Neural cell (in vitro differentiated cells): Measurements from ENCODE around the gene CELSR1. TPM values are rescaled to one million over a fixed set of nuclear protein-coding genes. Genes with fewer than 3 reads are reported as not detected.

Source experiments
- H2AFZ ChIP-seq: fragments of 200-600, 300-800 bp; sonication (generic), shearing (Covaris generic); 2 replicates; pipeline ENCODE4 v1.6.0; 2014; ENCODE audit warnings: low read depth, mild to moderate bottlenecking, antibody characterized with exemption, low read length, moderate library complexity
- H3F3A ChIP-seq: fragments of 200-600 bp; shearing (Covaris generic); 2 replicates; pipeline ENCODE4 v1.6.1; 2016; ENCODE audit warnings: mild to moderate bottlenecking, moderate library complexity, mixed read lengths, antibody characterized with exemption, low read length; ENCODE audit not compliant: insufficient read depth, poor library complexity, severe bottlenecking
- H3K27ac ChIP-seq: fragments of 200-600, 300-800 bp; sonication (generic), shearing (Covaris generic); 2 replicates; pipeline ENCODE4 v1.5.1; 2014; ENCODE audit warnings: mild to moderate bottlenecking, low read length, moderate library complexity
- H3K27me3 ChIP-seq: fragments of 300-800, 200-600 bp; sonication (generic), shearing (Covaris generic); 2 replicates; pipeline ENCODE4 v1.6.0; 2014; ENCODE audit warnings: mild to moderate bottlenecking, low read depth, low read length, moderate library complexity; ENCODE audit not compliant: insufficient read depth
- H3K36me3 ChIP-seq: fragments of 300-800, 200-600 bp; sonication (generic), shearing (Covaris generic); 2 replicates; pipeline ENCODE4 v1.5.1; 2014; ENCODE audit warnings: mild to moderate bottlenecking, antibody characterized with exemption, low read length, moderate library complexity; ENCODE audit not compliant: insufficient read depth
- H3K4me2 ChIP-seq: fragments of 300-800, 200-600 bp; sonication (generic), shearing (Covaris generic); 2 replicates; pipeline ENCODE4 v1.6.0; 2014; ENCODE audit warnings: mild to moderate bottlenecking, low read length
- H3K4me3 ChIP-seq: fragments of 300-800, 200-600 bp; sonication (generic), shearing (Covaris generic); 2 replicates; pipeline ENCODE4 v1.5.1; 2014; ENCODE audit warnings: mild to moderate bottlenecking, low read length, moderate library complexity
- H3K79me2 ChIP-seq: fragments of 200-600 bp; shearing (Covaris generic); replicated peaks from 2 replicates; pipeline ENCODE4 v1.6.0; 2014; ENCODE audit warnings: mild to moderate bottlenecking, low read length, moderate library complexity; ENCODE audit not compliant: insufficient read depth
- H3K9ac ChIP-seq: fragments of 300-800, 200-600 bp; sonication (generic), shearing (Covaris generic); 2 replicates; pipeline ENCODE4 v1.6.1; 2016; ENCODE audit warnings: mild to moderate bottlenecking, low read length, mixed read lengths
- H3K9me2 ChIP-seq: fragments of 200-600 bp; shearing (Covaris generic); 2 replicates; pipeline ENCODE4 v1.6.1; 2016; ENCODE audit warnings: mild to moderate bottlenecking, low read length, mixed read lengths; ENCODE audit not compliant: insufficient read depth
- H3K9me3 ChIP-seq: fragments of 200-600, 300-800 bp; sonication (generic), shearing (Covaris generic); 2 replicates; pipeline ENCODE4 v1.6.1; 2016; ENCODE audit warnings: mild to moderate bottlenecking, mixed run types, low read length, moderate library complexity, mixed read lengths
- H4K20me1 ChIP-seq: fragments of 200-600 bp; shearing (Covaris generic); 2 replicates; pipeline ENCODE4 v1.6.1; 2016; ENCODE audit warnings: mild to moderate bottlenecking, mixed run types; ENCODE audit not compliant: insufficient read depth
- EP300 ChIP-seq: fragments of 450-650 bp; conservative IDR thresholded peaks from 2 replicates; pipeline ENCODE4 v1.6.1; 2014; ENCODE audit warnings: antibody characterized with exemption, mild to moderate bottlenecking, moderate library complexity; ENCODE audit not compliant: poor library complexity, severe bottlenecking
- EZH2 ChIP-seq: fragments of 200-600, 300-800 bp; shearing (Covaris generic), sonication (generic); IDR thresholded peaks from 2 replicates; pipeline ENCODE4 v1.6.1; 2014; ENCODE audit warnings: antibody characterized with exemption, low read length, borderline replicate concordance, mild to moderate bottlenecking; ENCODE audit not compliant: insufficient read depth, poor library complexity, severe bottlenecking
- MXI1 ChIP-seq: fragments of 450-650 bp; conservative IDR thresholded peaks from 2 replicates; pipeline ENCODE4 v1.6.1; 2014; ENCODE audit warnings: antibody characterized with exemption, mild to moderate bottlenecking; ENCODE audit not compliant: poor library complexity, severe bottlenecking
- POLR2AphosphoS5 ChIP-seq: IDR thresholded peaks from 2 replicates; pipeline ENCODE4 v1.6.1; 2012
- RAD21 ChIP-seq: fragments of 450-650 bp; conservative IDR thresholded peaks from 2 replicates; pipeline ENCODE4 v1.6.1; 2014; ENCODE audit warnings: antibody characterized with exemption, mild to moderate bottlenecking, moderate library complexity
- SMC3 ChIP-seq: fragments of 450-650 bp; conservative IDR thresholded peaks from 2 replicates; pipeline ENCODE4 v1.6.1; 2014; ENCODE audit warnings: antibody characterized with exemption, mild to moderate bottlenecking, moderate library complexity; ENCODE audit not compliant: poor library complexity
- TAF1 ChIP-seq: IDR thresholded peaks from 2 replicates; pipeline ENCODE4 v1.6.1; 2012; ENCODE audit warnings: low read depth
- polyA plus RNA-seq: library from polyadenylated mRNA; depleted of rRNA; stranded (reverse); fragments of >200 nt; gene quantifications from 2 replicates; pipeline ENCODE4 v1.2.3, GENCODE V29; 2014
- TF ChIP-seq, protein P1 (sequence below): IDR thresholded peaks from 2 replicates; pipeline ENCODE4 v1.6.1; 2012; ENCODE audit warnings: borderline replicate concordance
- TF ChIP-seq, protein P2 (sequence below): fragments of 450-650 bp; IDR thresholded peaks from 2 replicates; pipeline ENCODE4 v1.5.1; 2014; ENCODE audit warnings: antibody characterized with exemption, mild to moderate bottlenecking, moderate library complexity; ENCODE audit not compliant: poor library complexity, severe bottlenecking

Gene CELSR1
- polyA plus RNA-seq, 1 donor from 2014 or later, result 0.14 TPM

DNA sequence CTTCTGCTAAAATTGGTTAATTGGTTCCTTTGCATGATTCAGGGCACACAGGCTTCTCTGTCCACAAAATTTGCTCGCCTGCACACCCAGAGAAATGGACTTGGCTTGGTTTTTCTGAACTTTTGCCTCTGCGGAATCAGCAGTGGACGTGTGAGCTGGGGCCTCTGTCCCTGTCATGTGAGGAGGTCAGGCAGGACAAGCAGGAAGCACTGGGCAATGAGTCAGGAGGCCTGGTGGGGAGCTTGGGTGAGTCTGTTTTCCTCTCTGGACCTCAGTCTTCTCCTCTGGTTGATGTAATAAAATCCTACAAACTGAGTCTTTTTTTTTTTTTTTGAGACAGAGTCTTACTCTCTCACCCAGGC, 10.4 kb upstream of the CELSR1 start:
- Histone ChIP-seq H3K4me2 (no peak overlapping the region), H4K20me1 (no peaks in the 10 kb centered on the region), H3K9me2 (no peaks in the 10 kb centered on the region), H3K36me3 (no peaks in the 10 kb centered on the region), H3K9ac (no peak overlapping the region), H3F3A (no peaks in the 10 kb centered on the region), H3K9me3 (peaks cover 4% of the 10 kb centered on the region), H3K27ac (no peak overlapping the region), H3K4me3 (no peak overlapping the region), H2AFZ (no peak overlapping the region), H3K27me3 (no peaks in the 10 kb centered on the region), H3K79me2 (no peaks in the 10 kb centered on the region)
- TF ChIP-seq EP300 (no peak), POLR2AphosphoS5 (no peak), TAF1 (no peak), SMC3 (no peak), RAD21 (no peak), EZH2 (no peak), MXI1 (no peak)
- TF ChIP-seq, protein P1, sequence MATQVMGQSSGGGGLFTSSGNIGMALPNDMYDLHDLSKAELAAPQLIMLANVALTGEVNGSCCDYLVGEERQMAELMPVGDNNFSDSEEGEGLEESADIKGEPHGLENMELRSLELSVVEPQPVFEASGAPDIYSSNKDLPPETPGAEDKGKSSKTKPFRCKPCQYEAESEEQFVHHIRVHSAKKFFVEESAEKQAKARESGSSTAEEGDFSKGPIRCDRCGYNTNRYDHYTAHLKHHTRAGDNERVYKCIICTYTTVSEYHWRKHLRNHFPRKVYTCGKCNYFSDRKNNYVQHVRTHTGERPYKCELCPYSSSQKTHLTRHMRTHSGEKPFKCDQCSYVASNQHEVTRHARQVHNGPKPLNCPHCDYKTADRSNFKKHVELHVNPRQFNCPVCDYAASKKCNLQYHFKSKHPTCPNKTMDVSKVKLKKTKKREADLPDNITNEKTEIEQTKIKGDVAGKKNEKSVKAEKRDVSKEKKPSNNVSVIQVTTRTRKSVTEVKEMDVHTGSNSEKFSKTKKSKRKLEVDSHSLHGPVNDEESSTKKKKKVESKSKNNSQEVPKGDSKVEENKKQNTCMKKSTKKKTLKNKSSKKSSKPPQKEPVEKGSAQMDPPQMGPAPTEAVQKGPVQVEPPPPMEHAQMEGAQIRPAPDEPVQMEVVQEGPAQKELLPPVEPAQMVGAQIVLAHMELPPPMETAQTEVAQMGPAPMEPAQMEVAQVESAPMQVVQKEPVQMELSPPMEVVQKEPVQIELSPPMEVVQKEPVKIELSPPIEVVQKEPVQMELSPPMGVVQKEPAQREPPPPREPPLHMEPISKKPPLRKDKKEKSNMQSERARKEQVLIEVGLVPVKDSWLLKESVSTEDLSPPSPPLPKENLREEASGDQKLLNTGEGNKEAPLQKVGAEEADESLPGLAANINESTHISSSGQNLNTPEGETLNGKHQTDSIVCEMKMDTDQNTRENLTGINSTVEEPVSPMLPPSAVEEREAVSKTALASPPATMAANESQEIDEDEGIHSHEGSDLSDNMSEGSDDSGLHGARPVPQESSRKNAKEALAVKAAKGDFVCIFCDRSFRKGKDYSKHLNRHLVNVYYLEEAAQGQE, result no peak
- TF ChIP-seq, protein P2, sequence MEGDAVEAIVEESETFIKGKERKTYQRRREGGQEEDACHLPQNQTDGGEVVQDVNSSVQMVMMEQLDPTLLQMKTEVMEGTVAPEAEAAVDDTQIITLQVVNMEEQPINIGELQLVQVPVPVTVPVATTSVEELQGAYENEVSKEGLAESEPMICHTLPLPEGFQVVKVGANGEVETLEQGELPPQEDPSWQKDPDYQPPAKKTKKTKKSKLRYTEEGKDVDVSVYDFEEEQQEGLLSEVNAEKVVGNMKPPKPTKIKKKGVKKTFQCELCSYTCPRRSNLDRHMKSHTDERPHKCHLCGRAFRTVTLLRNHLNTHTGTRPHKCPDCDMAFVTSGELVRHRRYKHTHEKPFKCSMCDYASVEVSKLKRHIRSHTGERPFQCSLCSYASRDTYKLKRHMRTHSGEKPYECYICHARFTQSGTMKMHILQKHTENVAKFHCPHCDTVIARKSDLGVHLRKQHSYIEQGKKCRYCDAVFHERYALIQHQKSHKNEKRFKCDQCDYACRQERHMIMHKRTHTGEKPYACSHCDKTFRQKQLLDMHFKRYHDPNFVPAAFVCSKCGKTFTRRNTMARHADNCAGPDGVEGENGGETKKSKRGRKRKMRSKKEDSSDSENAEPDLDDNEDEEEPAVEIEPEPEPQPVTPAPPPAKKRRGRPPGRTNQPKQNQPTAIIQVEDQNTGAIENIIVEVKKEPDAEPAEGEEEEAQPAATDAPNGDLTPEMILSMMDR, result no peak

DNA sequence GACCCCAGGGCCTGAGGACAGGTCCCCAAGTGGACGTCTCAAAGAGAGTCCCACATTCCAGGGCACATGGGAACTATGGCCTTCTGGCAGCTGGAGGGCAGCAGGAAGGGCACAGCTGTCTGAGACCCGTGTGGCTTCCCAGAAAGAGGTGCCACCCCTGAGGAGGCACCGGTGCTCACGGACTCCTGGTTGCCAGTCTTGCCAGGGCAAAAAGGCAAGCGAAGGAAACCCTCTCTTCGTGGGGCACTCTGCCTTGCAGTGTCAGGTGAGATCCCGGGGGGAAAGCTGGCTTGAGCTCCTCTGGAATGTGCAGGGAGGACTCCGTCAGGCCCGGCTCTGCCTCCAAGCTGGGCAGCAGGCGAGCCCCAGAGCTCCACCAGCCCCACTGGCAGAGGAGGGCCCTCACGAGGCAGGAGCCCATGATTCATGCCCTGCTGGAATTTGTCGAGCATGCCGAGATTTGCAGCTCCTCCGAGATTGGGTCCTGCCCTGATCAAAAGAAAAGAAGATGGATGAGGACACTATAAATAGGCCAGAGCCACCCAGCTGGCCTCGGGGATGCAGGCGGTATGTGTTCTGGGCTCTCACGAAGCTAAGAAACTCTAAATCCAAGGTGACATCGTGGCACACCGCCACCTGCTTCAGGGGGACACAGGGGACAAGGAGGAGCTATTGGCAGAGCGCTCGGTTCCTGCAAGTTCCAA, 9.9 kb upstream of the CELSR1 start:
- Histone ChIP-seq H4K20me1 (no peaks in the 10 kb centered on the region), H3K9me2 (no peaks in the 10 kb centered on the region), H3K4me2 (no peak overlapping the region), H3K36me3 (no peaks in the 10 kb centered on the region), H3K4me3 (no peak overlapping the region), H3K9me3 (peaks cover 2% of the 10 kb centered on the region), H3K79me2 (no peaks in the 10 kb centered on the region), H2AFZ (no peak overlapping the region), H3K27me3 (no peaks in the 10 kb centered on the region), H3K27ac (no peak overlapping the region), H3K9ac (no peak overlapping the region), H3F3A (no peaks in the 10 kb centered on the region)
- TF ChIP-seq EZH2 (no peak), EP300 (no peak), TAF1 (no peak), MXI1 (no peak), RAD21 (no peak)
